CD14-positive monocyte (primary cell): ENCODE measurements around the gene GNPTAB. TPM values are rescaled to one million over a fixed set of nuclear protein-coding genes. Genes with fewer than 3 reads are reported as not detected.

Source experiments
- DNase-seq, 3 donors: peaks; one replicate each; pipeline ENCODE4 v3.0.0-alpha.2; 2011 to 2022
- H2AFZ ChIP-seq: 2 replicates; pipeline ENCODE4 v1.6.0; 2012; ENCODE audit warnings: mild to moderate bottlenecking, low read depth, low read length, inconsistent platforms; ENCODE audit not compliant: insufficient read depth, poor library complexity, severe bottlenecking
- H3K27ac ChIP-seq, 2 donors: 1 replicate in 1 of 2; 2 replicates in 1 of 2; pipeline ENCODE4 v1.5.1; 2012 to 2013; ENCODE audit warnings: low read length in 2 of 2, control low read depth in 1 of 2, inconsistent platforms in 1 of 2, low read depth in 1 of 2, mild to moderate bottlenecking in 1 of 2
- H3K27me3 ChIP-seq, 2 donors: one replicate each; pipeline versions ENCODE4 v1.6.0 to v1.6.1; 2011 to 2013; ENCODE audit warnings: low read length in 2 of 2; ENCODE audit not compliant: control insufficient read depth in 2 of 2, insufficient read depth in 2 of 2
- H3K36me3 ChIP-seq, 2 donors: replicated peaks in 1 of 2; 1 replicate in 1 of 2; 2 replicates in 1 of 2; pipeline versions ENCODE4 v1.5.1 to v1.6.1; 2012 to 2013; ENCODE audit warnings: low read length in 2 of 2, control low read depth in 1 of 2, inconsistent platforms in 1 of 2, mild to moderate bottlenecking in 1 of 2; ENCODE audit not compliant: insufficient read depth in 2 of 2, control insufficient read depth in 1 of 2
- H3K4me1 ChIP-seq, 2 donors: 1 replicate in 1 of 2; 2 replicates in 1 of 2; pipeline versions ENCODE4 v1.5.1 to v1.6.1; 2012 to 2013; ENCODE audit warnings: low read length in 2 of 2, control low read depth in 1 of 2, inconsistent platforms in 1 of 2, mild to moderate bottlenecking in 1 of 2, moderate library complexity in 1 of 2; ENCODE audit not compliant: insufficient read depth in 2 of 2, control insufficient read depth in 1 of 2
- H3K4me2 ChIP-seq: replicated peaks from 2 replicates; pipeline ENCODE3; 2012; ENCODE audit warnings: low read length, moderate library complexity, mild to moderate bottlenecking; ENCODE audit not compliant: poor library complexity, severe bottlenecking; ENCODE audit errors: extremely low read depth
- H3K4me3 ChIP-seq, 3 experiments: fragments of 200-600 bp in 1 of 3; sonication (generic) in 1 of 3; replicated peaks in 1 of 3; 1 replicate in 2 of 3; 2 replicates in 1 of 3; pipeline ENCODE4 v1.5.1; 2011 to 2013; ENCODE audit warnings: low read length in 3 of 3, mild to moderate bottlenecking in 3 of 3, control low read depth in 2 of 3, low read depth in 2 of 3, inconsistent platforms in 1 of 3, moderate library complexity in 1 of 3
- H3K79me2 ChIP-seq: 2 replicates; pipeline ENCODE4 v1.6.0; 2012; ENCODE audit warnings: mild to moderate bottlenecking, control low read depth, inconsistent platforms, low read length, moderate library complexity; ENCODE audit not compliant: insufficient read depth
- H3K9ac ChIP-seq: 2 replicates; pipeline ENCODE4 v1.6.0; 2017; ENCODE audit warnings: low read length, mild to moderate bottlenecking; ENCODE audit not compliant: insufficient read depth, poor library complexity, severe bottlenecking
- H3K9me3 ChIP-seq, 2 donors: replicated peaks in 1 of 2; 1 replicate in 1 of 2; 2 replicates in 1 of 2; pipeline versions ENCODE4 v1.5.1 to v1.6.1; 2012 to 2013; ENCODE audit warnings: low read length in 2 of 2, control low read depth in 1 of 2; ENCODE audit not compliant: control insufficient read depth in 1 of 2, insufficient read depth in 1 of 2
- H4K20me1 ChIP-seq: 2 replicates; pipeline ENCODE4 v1.6.0; 2012; ENCODE audit warnings: mild to moderate bottlenecking, low read length, control low read depth, moderate library complexity; ENCODE audit not compliant: insufficient read depth
- H3K27ac Mint-ChIP-seq, 7 donors: one replicate each; pipeline ENCODE4 v1.8.0; 2020; ENCODE audit warnings: mild to moderate bottlenecking in 7 of 7, mixed read lengths in 7 of 7, moderate library complexity in 6 of 7, inconsistent platforms in 2 of 7
- H3K27me3 Mint-ChIP-seq, 3 donors: one replicate each; pipeline ENCODE4 v1.8.0; 2021 to 2022; ENCODE audit warnings: low read depth in 3 of 3, mild to moderate bottlenecking in 3 of 3, mixed read lengths in 3 of 3, moderate library complexity in 3 of 3, inconsistent platforms in 1 of 3
- H3K36me3 Mint-ChIP-seq, 2 donors: one replicate each; pipeline ENCODE4 v1.8.0; 2020; ENCODE audit warnings: mixed read lengths in 2 of 2, inconsistent platforms in 1 of 2, mild to moderate bottlenecking in 1 of 2
- H3K4me1 Mint-ChIP-seq: one replicate; pipeline ENCODE4 v1.8.0; 2020; ENCODE audit warnings: mild to moderate bottlenecking, mixed read lengths
- H3K4me3 Mint-ChIP-seq, 2 donors: one replicate each; pipeline ENCODE4 v1.8.0; 2020; ENCODE audit warnings: mild to moderate bottlenecking in 2 of 2, mixed read lengths in 2 of 2, moderate library complexity in 1 of 2
- H3K9me3 Mint-ChIP-seq, 7 donors: one replicate each; pipeline ENCODE4 v1.8.0; 2020 to 2022; ENCODE audit warnings: mixed read lengths in 7 of 7, mild to moderate bottlenecking in 6 of 7, moderate library complexity in 6 of 7, inconsistent platforms in 2 of 7
- CTCF ChIP-seq: fragments of 200-600 bp; IDR thresholded peaks from one replicate; pipeline ENCODE4 v1.8.0; 2022; ENCODE audit warnings: antibody characterized with exemption, mild to moderate bottlenecking
- WGBS: methylation state at CpG from one replicate; pipeline ENCODE4 v1.1.5; 2013; ENCODE audit warnings: missing lambda C conversion rate; ENCODE audit not compliant: insufficient coverage; 5-methylcytosine and 5-hydroxymethylcytosine counted together
- intact Hi-C, 2 donors: fragments of 100-400 bp; cut with micrococcal nuclease; formaldehyde crosslinking; loops; one replicate each; pipeline versions ENCODE4 v1.15.0 to v1.15.1; 2023
- polyA plus RNA-seq, 3 donors: library from polyadenylated mRNA; depleted of rRNA in 1 of 3; unstranded in 2 of 3; stranded (reverse) in 1 of 3; fragments of 300-500 nt in 2 of 3; fragments of >200 nt in 1 of 3; fragmentation: Illumina TruSeq in 2 of 3; gene quantifications; 1 replicate in 2 of 3; 2 replicates in 1 of 3; pipeline ENCODE4 v1.2.3, GENCODE V29; 2012 to 2021

GNPTAB gene
- polyA plus RNA-seq, 3 donors, result 14.4 to 29.1 (median 24.1) TPM

- Mint-ChIP-seq H3K27ac (no peak overlapping the region), H3K4me3 (no peak overlapping the region), H3K4me1 (peaks cover 11% of the 10 kb centered on the region), H3K27me3 (peaks cover 0 to 2% (median 2%) of the 10 kb centered on the region in 3 donors), H3K36me3 (no peaks in the 10 kb centered on the region), H3K9me3 (no peaks in the 10 kb centered on the region)
- peaks cover 0 to 4% of the 10 kb centered on the region in 2 donors for H3K4me1 ChIP-seq
- TF ChIP-seq CTCF, result peak; percentile 92
- H3K27me3 ChIP-seq, result no peaks in the 10 kb centered on the region
- no peaks in the 10 kb centered on the region for H4K20me1 ChIP-seq
- H3K9me3 ChIP-seq, result no peaks in the 10 kb centered on the region
- no CpG with 5 or more reads among the region's 6 CpGs for WGBS
- H3K4me3 ChIP-seq, result no peak overlapping the region
- DNase-seq, result peak; percentile 51 to 67 (median 61)
- no peak overlapping the region for H2AFZ ChIP-seq
- no peak overlapping the region for H3K9ac ChIP-seq
- no peaks in the 10 kb centered on the region for H3K36me3 ChIP-seq
- no peaks in the 10 kb centered on the region for H3K79me2 ChIP-seq
- intact Hi-C loops, result loop anchor here (5.0 to 10.0 kb wide), 3 partner anchors 38 to 435 kb away; partner anchors contain the start of genes ARL1 (in 1 of the 2) and DRAM1 (in 1 of the 2)
- H3K4me2 ChIP-seq, result no peak overlapping the region
- H3K27ac ChIP-seq, result no peak overlapping the region
These were observed 8.8 kb upstream of the GNPTAB start for GRCh38 chr12:101839324-101840283.

GRCh38 chr12:101838628-101839323 is 8.0 kb upstream of the GNPTAB start:
- Histone ChIP-seq H3K27me3 (no peaks in the 10 kb centered on the region), H3K9me3 (no peaks in the 10 kb centered on the region), H4K20me1 (no peaks in the 10 kb centered on the region), H2AFZ (no peak overlapping the region), H3K9ac (no peak overlapping the region), H3K27ac (no peak overlapping the region), H3K4me2 (no peak overlapping the region), H3K4me1 (peaks cover 0 to 4% of the 10 kb centered on the region in 2 donors), H3K36me3 (no peaks in the 10 kb centered on the region), H3K4me3 (no peak overlapping the region), H3K79me2 (no peaks in the 10 kb centered on the region)
- H3K36me3 Mint-ChIP-seq, result no peaks in the 10 kb centered on the region
- H3K9me3 Mint-ChIP-seq, result no peaks in the 10 kb centered on the region
- DNase-seq, result no peak
- H3K4me1 Mint-ChIP-seq, result peaks cover 4% of the 10 kb centered on the region
- peaks cover 0 to 2% (median 0%) of the 10 kb centered on the region in 3 donors for H3K27me3 Mint-ChIP-seq
- TF ChIP-seq CTCF, result no peak
- WGBS, result 100% methylated on average over 1 of the region's 3 CpGs
- no peak overlapping the region for H3K4me3 Mint-ChIP-seq
- H3K27ac Mint-ChIP-seq, result peak overlapping the region in 2 of 7 donors; percentile 32 to 73
- intact Hi-C loops, result loop anchor here in 1 of 2 donors (10.0 kb wide), 1 partner anchor 434 kb away; the partner anchor contains the start of gene ARL1
